H1 (cell line): ENCODE results near the gene SNX7. TPM values are rescaled to one million over a fixed set of nuclear protein-coding genes. Genes with fewer than 3 reads are reported as not detected.

Experiments used
- CTCF ChIA-PET: fragments of 300-600 bp; sonication (Branson Sonifier 250); formaldehyde crosslinking; loops from one replicate; lab custom pipeline; 2021; ENCODE audit not compliant: partially characterized antibody; lab: Charles Lee
- POLR2A ChIA-PET: fragments of 300-600 bp; sonication (Branson Sonifier 250); formaldehyde crosslinking; loops from one replicate; lab custom pipeline; 2021; ENCODE audit warnings: inconsistent platforms; ENCODE audit not compliant: partially characterized antibody; lab: Charles Lee
- DNase-seq, 2 experiments: peaks; one replicate each; pipeline versions ENCODE4 v3.0.0 to v3.0.0-alpha.2; 2010 to 2022; ENCODE audit warnings: low spot score in 2 of 2, low read depth in 1 of 2, mixed read lengths in 1 of 2
- FAIRE-seq: peaks from 2 replicates; lab custom pipeline; 2011; peaks lifted over from hg19 to GRCh38; lab: Jason Lieb, UNC
- H2AFZ ChIP-seq: 2 replicates; pipeline ENCODE4 v1.8.1; 2012; ENCODE audit warnings: low read length, inconsistent platforms
- H2AK5ac ChIP-seq: 2 replicates; pipeline ENCODE4 v1.6.1; 2013; ENCODE audit warnings: low read depth, low read length
- H2BK120ac ChIP-seq: replicated peaks from 2 replicates; pipeline ENCODE3; 2013; ENCODE audit warnings: low read depth, low read length, inconsistent platforms
- H2BK12ac ChIP-seq: 2 replicates; pipeline ENCODE4 v1.6.1; 2013; ENCODE audit warnings: low read depth, low read length
- H2BK15ac ChIP-seq: 2 replicates; pipeline ENCODE4 v1.6.1; 2013; ENCODE audit warnings: low read length
- H2BK20ac ChIP-seq: 2 replicates; pipeline ENCODE4 v1.6.1; 2013; ENCODE audit warnings: low read length
- H2BK5ac ChIP-seq: 2 replicates; pipeline ENCODE4 v1.6.1; 2013; ENCODE audit warnings: low read depth, low read length
- H3K14ac ChIP-seq: 2 replicates; pipeline ENCODE4 v1.6.1; 2013; ENCODE audit warnings: inconsistent platforms; ENCODE audit not compliant: insufficient read length
- H3K18ac ChIP-seq: 2 replicates; pipeline ENCODE4 v1.6.1; 2013; ENCODE audit warnings: low read length; ENCODE audit errors: extremely low read depth
- H3K23ac ChIP-seq: 2 replicates; pipeline ENCODE4 v1.6.1; 2013; ENCODE audit warnings: inconsistent platforms; ENCODE audit not compliant: insufficient read length
- H3K23me2 ChIP-seq: 2 replicates; pipeline ENCODE4 v1.6.1; 2013; ENCODE audit warnings: low read depth, low read length
- H3K27ac ChIP-seq: 2 replicates; pipeline ENCODE4 v1.6.1; 2011; ENCODE audit warnings: low read depth, low read length, inconsistent platforms
- H3K27me3 ChIP-seq, 4 experiments: replicated peaks in 1 of 4; 1 replicate in 1 of 4; 2 replicates in 3 of 4; pipeline versions ENCODE4 v1.6.1 to v1.8.1; 2011 to 2013; ENCODE audit warnings: low read length in 3 of 4, mild to moderate bottlenecking in 3 of 4, inconsistent platforms in 2 of 4, mixed read lengths in 2 of 4, moderate library complexity in 1 of 4; ENCODE audit not compliant: control insufficient read depth in 3 of 4, insufficient read depth in 3 of 4; ENCODE audit errors: extremely low read depth in 1 of 4
- H3K36me3 ChIP-seq, 4 experiments: 2 replicates each; pipeline versions ENCODE4 v1.6.1 to v1.8.1; 2011 to 2013; ENCODE audit warnings: mild to moderate bottlenecking in 4 of 4, low read length in 3 of 4, moderate library complexity in 2 of 4, control low read depth in 1 of 4, inconsistent platforms in 1 of 4; ENCODE audit not compliant: insufficient read depth in 4 of 4, control insufficient read depth in 2 of 4
- H3K4ac ChIP-seq: replicated peaks from 2 replicates; pipeline ENCODE3; 2013; ENCODE audit warnings: low read length, low read depth, mixed read lengths, inconsistent platforms; ENCODE audit not compliant: insufficient read length
- H3K4me1 ChIP-seq, 4 experiments: replicated peaks in 1 of 4; 1 replicate in 1 of 4; 2 replicates in 3 of 4; pipeline versions ENCODE4 v1.6.1 to v1.8.1; 2011 to 2013; ENCODE audit warnings: low read length in 3 of 4, inconsistent platforms in 2 of 4, mixed read lengths in 1 of 4; ENCODE audit not compliant: insufficient read depth in 4 of 4, control insufficient read depth in 3 of 4
- H3K4me2 ChIP-seq, 2 experiments: 2 replicates each; pipeline versions ENCODE4 v1.6.1 to v1.8.1; 2011 to 2013; ENCODE audit warnings: low read depth in 2 of 2, low read length in 2 of 2, control low read depth in 1 of 2, inconsistent platforms in 1 of 2, mild to moderate bottlenecking in 1 of 2; ENCODE audit not compliant: insufficient read depth in 1 of 2
- H3K4me3 ChIP-seq, 4 experiments: fragments of 200-600, 300-600 bp in 1 of 4; sonication (generic), shearing (Covaris generic), sonication (Bioruptor Twin) in 1 of 4; 2 replicates each; pipeline versions ENCODE4 v1.5.1 to v1.8.1; 2011 to 2016; ENCODE audit warnings: low read length in 4 of 4, low read depth in 3 of 4, control low read depth in 2 of 4, inconsistent platforms in 2 of 4, mild to moderate bottlenecking in 2 of 4, mixed read lengths in 1 of 4, moderate library complexity in 1 of 4; ENCODE audit not compliant: insufficient read depth in 2 of 4; ENCODE audit errors: extremely low read depth in 1 of 4
- H3K56ac ChIP-seq: replicated peaks from 2 replicates; pipeline ENCODE3; 2013; ENCODE audit warnings: low read depth, mild to moderate bottlenecking, mixed read lengths, low read length, inconsistent platforms; ENCODE audit not compliant: insufficient read length
- H3K79me1 ChIP-seq: 2 replicates; pipeline ENCODE4 v1.6.1; 2013; ENCODE audit warnings: low read depth, low read length, control low read depth
- H3K79me2 ChIP-seq, 2 experiments: 2 replicates each; pipeline versions ENCODE4 v1.6.1 to v1.8.1; 2012 to 2013; ENCODE audit warnings: low read length in 2 of 2, mild to moderate bottlenecking in 2 of 2, inconsistent platforms in 1 of 2; ENCODE audit not compliant: insufficient read depth in 2 of 2, control insufficient read depth in 1 of 2
- H3K9ac ChIP-seq, 4 experiments: replicated peaks in 1 of 4; 1 replicate in 1 of 4; 2 replicates in 3 of 4; pipeline versions ENCODE4 v1.6.1 to v1.8.1; 2011 to 2013; ENCODE audit warnings: low read depth in 3 of 4, low read length in 3 of 4, control low read depth in 2 of 4, mild to moderate bottlenecking in 2 of 4, moderate library complexity in 2 of 4, inconsistent platforms in 1 of 4; ENCODE audit errors: extremely low read depth in 1 of 4
- H3K9me3 ChIP-seq, 2 experiments: 2 replicates each; pipeline versions ENCODE4 v1.6.1 to v1.8.1; 2012 to 2013; ENCODE audit warnings: mild to moderate bottlenecking in 2 of 2, moderate library complexity in 2 of 2, control low read depth in 1 of 2, inconsistent platforms in 1 of 2, low read depth in 1 of 2, low read length in 1 of 2, mixed read lengths in 1 of 2; ENCODE audit not compliant: insufficient read depth in 2 of 2
- H4K20me1 ChIP-seq, 2 experiments: replicated peaks in 1 of 2; 2 replicates each; pipeline versions ENCODE3 to v1.8.1; 2011 to 2013; ENCODE audit warnings: inconsistent platforms in 2 of 2, low read length in 2 of 2, mild to moderate bottlenecking in 1 of 2; ENCODE audit not compliant: insufficient read depth in 2 of 2, control insufficient read depth in 1 of 2
- H4K5ac ChIP-seq: 2 replicates; pipeline ENCODE4 v1.6.1; 2013; ENCODE audit warnings: low read length, low read depth, mixed read lengths, inconsistent platforms; ENCODE audit not compliant: insufficient read length
- H4K8ac ChIP-seq: 2 replicates; pipeline ENCODE4 v1.8.0; 2013; ENCODE audit warnings: mild to moderate bottlenecking, moderate library complexity, low read length, inconsistent platforms; ENCODE audit not compliant: insufficient read depth; ENCODE audit errors: extremely low read depth
- H4K91ac ChIP-seq: replicated peaks from 2 replicates; pipeline ENCODE3; 2013; ENCODE audit warnings: low read length, mixed read lengths, inconsistent platforms; ENCODE audit not compliant: insufficient read length
- CBX5 ChIP-seq: fragments of 300-800, 300-1000 bp; sonication (generic); IDR thresholded peaks from 2 replicates; pipeline ENCODE4 v1.7.1; 2016; ENCODE audit warnings: antibody characterized with exemption, low read length, low read depth
- HDAC2 ChIP-seq, 2 experiments: fragments of 300-600 bp in 1 of 2; sonication (generic) in 1 of 2; IDR thresholded peaks; 2 replicates each; pipeline ENCODE4 v1.6.1; 2011 to 2012; ENCODE audit warnings: low read depth in 2 of 2, low read length in 2 of 2, mild to moderate bottlenecking in 2 of 2, moderate library complexity in 2 of 2, borderline replicate concordance in 1 of 2, inconsistent platforms in 1 of 2
- NANOG ChIP-seq: IDR thresholded peaks from 2 replicates; pipeline ENCODE4 v1.6.1; 2011; ENCODE audit warnings: low read length, low read depth, mild to moderate bottlenecking, inconsistent platforms; ENCODE audit not compliant: insufficient read depth, poor library complexity, severe bottlenecking
- WGBS, 2 experiments: shearing (Covaris generic) in 1 of 2; methylation state at CpG; one replicate each; pipeline versions ENCODE4 v1.1.6 to v1.1.7; 2013 to 2015; ENCODE audit warnings: low lambda C conversion rate in 2 of 2, mixed read lengths in 2 of 2, inconsistent platforms in 1 of 2, low coverage in 1 of 2, missing lambda C conversion rate in 1 of 2; ENCODE audit not compliant: insufficient replicate concordance in 2 of 2, insufficient coverage in 1 of 2, insufficient read length in 1 of 2; ENCODE audit errors: extremely low coverage in 1 of 2, missing lambda C conversion rate in 1 of 2; 5-methylcytosine and 5-hydroxymethylcytosine counted together
- polyA plus RNA-seq, 7 experiments: library from polyadenylated mRNA; depleted of rRNA in 3 of 7; stranded (reverse) in 5 of 7; unstranded in 2 of 7; fragments of >200 nt in 5 of 7; fragments of 200-250 nt in 2 of 7; gene quantifications; 1 replicate in 5 of 7; 2 replicates in 1 of 7; 4 replicates in 1 of 7; pipeline versions ENCODE4 v1.2.1 to v1.2.3, GENCODE V29; 2011 to 2013; ENCODE audit warnings: missing spikeins in 2 of 7, mixed read lengths in 2 of 7
- total RNA-seq: library from RNA; stranded (reverse); fragmentation: NEBNext Ultra II Directional; extraction: Animal tissue kit (Norgen Biotek cat#: 25700); gene quantifications from 2 replicates; pipeline ENCODE4 v1.2.1, GENCODE V29; 2021

The SNX7 gene
- total and polyA plus RNA-seq, 2 of the 8 experiments (the other 6 are each of a cell fraction or from before 2014, with no cell fraction given): 9.2 to 23.8 TPM

GRCh38 chr1:98709906-98710305 lies 48.4 kb downstream of the SNX7 start:
- POLR2A ChIA-PET: no interaction called here
- Histone ChIP-seq H3K4me1 (no peaks in the 10 kb centered on the region), H3K36me3 (no peaks in the 10 kb centered on the region)

More at GRCh38 chr1:98709906-98710305, 48.4 kb downstream of the SNX7 start:
- Histone ChIP-seq H4K5ac (no peak overlapping the region), H3K79me1 (no peaks in the 10 kb centered on the region), H3K9me3 (no peaks in the 10 kb centered on the region), H3K27ac (no peak overlapping the region), H4K8ac (no peak overlapping the region), H3K4me3 (no peak overlapping the region), H3K27me3 (no peaks in the 10 kb centered on the region), H2BK20ac (no peak overlapping the region), H2AK5ac (no peak overlapping the region), H4K91ac (no peak overlapping the region), H2BK120ac (no peak overlapping the region), H3K18ac (no peak overlapping the region), H2BK5ac (no peak overlapping the region), H3K23me2 (no peaks in the 10 kb centered on the region), H2BK15ac (no peak overlapping the region), H3K14ac (no peak overlapping the region), H3K56ac (no peak overlapping the region), H3K23ac (no peak overlapping the region), H3K4ac (no peak overlapping the region), H3K79me2 (no peaks in the 10 kb centered on the region), H2BK12ac (no peak overlapping the region), H3K9ac (no peak overlapping the region), H3K4me2 (no peak overlapping the region), H4K20me1 (no peaks in the 10 kb centered on the region), H2AFZ (no peak overlapping the region)
- TF ChIP-seq HDAC2 (IDR thresholded peaks at IDR 0.05; ENCODE audit: borderline replicate concordance in 1 of 2, low read depth in 2 of 2, low read length in 2 of 2) (no peak), NANOG (no peak), CBX5 (no peak)
- 95% methylated on average over 3 of the region's 3 CpGs; no CpG with 5 or more reads in 1 of the 2 experiments for WGBS, 2 experiments
- FAIRE-seq (no peak), DNase-seq (no peak)
- CTCF ChIA-PET: interaction anchor here (0.6 kb wide), 2 partner anchors 89 to 827 kb away, joined by 3 to 4 read pairs; no protein-coding TSS in a partner anchor
